Liver (tissue), 9 donors: Measurements from ENCODE around the gene TTC32. TPM values are rescaled to one million over a fixed set of nuclear protein-coding genes. Genes with fewer than 3 reads are reported as not detected.

Experiments used
- DNase-seq: peaks from one replicate; pipeline ENCODE4 v3.0.0-alpha.2; 2017; ENCODE audit warnings: low spot score
- H3K27ac ChIP-seq, 2 donors: one replicate each; pipeline ENCODE4 v1.7.0; 2013; ENCODE audit warnings: inconsistent platforms in 2 of 2, low read length in 2 of 2, control low read depth in 1 of 2, low read depth in 1 of 2, mild to moderate bottlenecking in 1 of 2
- H3K27me3 ChIP-seq, 4 donors: one replicate each; pipeline versions ENCODE4 v1.6.1 to v1.7.0; 2013; ENCODE audit warnings: low read length in 3 of 4, inconsistent platforms in 1 of 4, mild to moderate bottlenecking in 1 of 4, moderate library complexity in 1 of 4; ENCODE audit not compliant: control insufficient read depth in 4 of 4, insufficient read depth in 4 of 4
- H3K36me3 ChIP-seq, 4 donors: one replicate each; pipeline versions ENCODE4 v1.6.1 to v1.7.0; 2013; ENCODE audit warnings: low read length in 3 of 4, mild to moderate bottlenecking in 3 of 4, low read depth in 1 of 4, moderate library complexity in 1 of 4; ENCODE audit not compliant: control insufficient read depth in 4 of 4, insufficient read depth in 3 of 4
- H3K4me1 ChIP-seq, 4 donors: one replicate each; pipeline versions ENCODE4 v1.6.1 to v1.7.0; 2013; ENCODE audit warnings: low read length in 3 of 4, mild to moderate bottlenecking in 3 of 4, moderate library complexity in 1 of 4; ENCODE audit not compliant: control insufficient read depth in 4 of 4, insufficient read depth in 4 of 4
- H3K4me3 ChIP-seq, 3 donors: one replicate each; pipeline versions ENCODE4 v1.6.1 to v1.7.0; 2013; ENCODE audit warnings: low read length in 3 of 3, control low read depth in 1 of 3, low read depth in 1 of 3, mild to moderate bottlenecking in 1 of 3
- H3K9ac ChIP-seq, 2 donors: one replicate each; pipeline ENCODE4 v1.7.0; 2013; ENCODE audit warnings: low read length in 2 of 2, mild to moderate bottlenecking in 2 of 2, moderate library complexity in 2 of 2, control low read depth in 1 of 2, low read depth in 1 of 2
- H3K9me3 ChIP-seq, 4 donors: one replicate each; pipeline versions ENCODE4 v1.6.1 to v1.7.0; 2013; ENCODE audit warnings: low read length in 3 of 4; ENCODE audit not compliant: control insufficient read depth in 4 of 4
- CTCF ChIP-seq: fragments of 150-350 bp; IDR thresholded peaks from 2 replicates; pipeline ENCODE4 v1.5.1; 2017; ENCODE audit warnings: improper control_type of control experiment, low read depth, low read length; ENCODE audit not compliant: missing input control
- EGR1 ChIP-seq, 2 donors: IDR thresholded peaks; 2 replicates each; pipeline ENCODE4 v1.6.1; 2016 to 2018; ENCODE audit warnings: antibody characterized with exemption in 2 of 2, low read depth in 2 of 2
- FOXA1 ChIP-seq: IDR thresholded peaks from 2 replicates; pipeline ENCODE4 v1.6.1; 2016; ENCODE audit warnings: antibody characterized with exemption
- FOXA2 ChIP-seq: IDR thresholded peaks from 2 replicates; pipeline ENCODE4 v1.6.1; 2016; ENCODE audit warnings: antibody characterized with exemption
- GABPA ChIP-seq, 2 donors: IDR thresholded peaks in 1 of 2; conservative IDR thresholded peaks in 1 of 2; 2 replicates each; pipeline ENCODE4 v1.6.1; 2016; ENCODE audit warnings: antibody characterized with exemption in 2 of 2, mild to moderate bottlenecking in 1 of 2, moderate library complexity in 1 of 2
- HNF4A ChIP-seq, 2 donors: conservative IDR thresholded peaks; 2 replicates each; pipeline ENCODE4 v1.6.1; 2016; ENCODE audit warnings: antibody characterized with exemption in 2 of 2, mild to moderate bottlenecking in 2 of 2
- HNF4G ChIP-seq: IDR thresholded peaks from 2 replicates; pipeline ENCODE4 v1.6.1; 2016; ENCODE audit warnings: antibody characterized with exemption
- JUND ChIP-seq, 2 donors: IDR thresholded peaks; 2 replicates each; pipeline ENCODE4 v1.6.1; 2016; ENCODE audit warnings: antibody characterized with exemption in 2 of 2
- MAX ChIP-seq: IDR thresholded peaks from 2 replicates; pipeline ENCODE4 v1.6.1; 2016; ENCODE audit warnings: antibody characterized with exemption
- NR2F2 ChIP-seq: IDR thresholded peaks from 2 replicates; pipeline ENCODE4 v1.6.1; 2016; ENCODE audit warnings: antibody characterized with exemption
- RAD21 ChIP-seq, 2 donors: IDR thresholded peaks; 2 replicates each; pipeline ENCODE4 v1.6.1; 2016; ENCODE audit warnings: antibody characterized with exemption in 2 of 2, mild to moderate bottlenecking in 2 of 2
- REST ChIP-seq: IDR thresholded peaks from 2 replicates; pipeline ENCODE4 v1.6.1; 2016; ENCODE audit warnings: antibody characterized with exemption, mild to moderate bottlenecking
- RXRA ChIP-seq, 2 donors: IDR thresholded peaks; 2 replicates each; pipeline ENCODE4 v1.6.1; 2017 to 2018; ENCODE audit warnings: antibody characterized with exemption in 2 of 2, mild to moderate bottlenecking in 1 of 2
- SP1 ChIP-seq: IDR thresholded peaks from 2 replicates; pipeline ENCODE4 v1.6.1; 2018; ENCODE audit warnings: antibody characterized with exemption, mild to moderate bottlenecking
- YY1 ChIP-seq: IDR thresholded peaks from 2 replicates; pipeline ENCODE4 v1.6.1; 2016; ENCODE audit warnings: antibody characterized with exemption, mild to moderate bottlenecking
- ZBTB33 ChIP-seq: IDR thresholded peaks from 2 replicates; pipeline ENCODE4 v1.6.1; 2016; ENCODE audit warnings: antibody characterized with exemption
- WGBS: extraction: QIAGEN DNeasy Blood & Tissue Kit; methylation state at CpG from one replicate; pipeline ENCODE4 v1.1.7; 2013; 5-methylcytosine and 5-hydroxymethylcytosine counted together
- polyA plus RNA-seq, 2 donors: library from polyadenylated mRNA; stranded (reverse) in 1 of 2; unstranded in 1 of 2; fragments of 200-250 nt in 1 of 2; fragments of >200 nt in 1 of 2; fragmentation: Nextera tagmentation in 1 of 2; extraction: Ambion mirVana in 1 of 2; gene quantifications; one replicate each; pipeline versions ENCODE4 v1.2.1 to v1.2.3, GENCODE V29; 2013 to 2015
- total RNA-seq, 2 donors: library from RNA; depleted of rRNA; stranded (reverse); fragments of >200 nt; gene quantifications; one replicate each; pipeline ENCODE4 v1.2.3, GENCODE V29; 2014
- donor health status: healthy.
- donor health status: healthy.
- donor health status: healthy.
- donor health status: healthy.
- donor health status: healthy.

Gene TTC32
- total and polyA plus RNA-seq, 4 donors = 4.1 to 12.0 (median 10.5) TPM

- no peak overlapping the region for H3K4me3 ChIP-seq
- TF ChIP-seq FOXA2 (no peak), CTCF (no peak), ZBTB33 (no peak), RAD21 (IDR thresholded peaks at IDR 0.05) (no peak), HNF4G (no peak), MAX (no peak), FOXA1 (no peak), RXRA (IDR thresholded peaks at IDR 0.05) (no peak), EGR1 (IDR thresholded peaks at IDR 0.05; ENCODE audit: low read depth in 2 of 2) (no peak), NR2F2 (no peak), SP1 (no peak), JUND (IDR thresholded peaks at IDR 0.05) (no peak), GABPA (IDR thresholded peaks at IDR 0.05 in 1 of 2, conservative IDR thresholded peaks at IDR 0.05 in 1 of 2) (no peak), HNF4A (conservative IDR thresholded peaks at IDR 0.05) (no peak), YY1 (no peak), REST (no peak)
- WGBS = 88% methylated on average over 6 of the region's 6 CpGs
- H3K9me3 ChIP-seq = no peaks in the 10 kb centered on the region
- H3K27me3 ChIP-seq = no peaks in the 10 kb centered on the region
- no peaks in the 10 kb centered on the region for H3K4me1 ChIP-seq
- no peak overlapping the region for H3K9ac ChIP-seq
- H3K36me3 ChIP-seq = peaks cover 0 to 2% (median 0%) of the 10 kb centered on the region in 4 donors
- DNase-seq = no peak
- H3K27ac ChIP-seq = no peak overlapping the region
These were observed 14.7 kb upstream of the TTC32 start for GRCh38 chr2:19916385-19916950.
